ENCODE data around the gene ZNF106. TPM values are rescaled to one million over a fixed set of nuclear protein-coding genes. Genes with fewer than 3 reads are reported as not detected.

ZNF106 gene
- total RNA-seq, 1 donor from 2014 or later = 61.3 TPM

- DNase-seq (ENCODE audit: low read depth, low spot score) = no peak
- Mint-ChIP-seq H3K27ac (ENCODE audit: unreplicated experiment) (peak overlapping the region; percentile 62), H3K4me3 (no peak overlapping the region), H3K36me3 (ENCODE audit: low read depth) (peaks cover 10% of the 10 kb centered on the region), H3K9me3 (no peaks in the 10 kb centered on the region), H3K4me1 (peaks cover 9% of the 10 kb centered on the region), H3K27me3 (ENCODE audit: low read depth) (no peaks in the 10 kb centered on the region)
- TF ChIP-seq, protein P1, sequence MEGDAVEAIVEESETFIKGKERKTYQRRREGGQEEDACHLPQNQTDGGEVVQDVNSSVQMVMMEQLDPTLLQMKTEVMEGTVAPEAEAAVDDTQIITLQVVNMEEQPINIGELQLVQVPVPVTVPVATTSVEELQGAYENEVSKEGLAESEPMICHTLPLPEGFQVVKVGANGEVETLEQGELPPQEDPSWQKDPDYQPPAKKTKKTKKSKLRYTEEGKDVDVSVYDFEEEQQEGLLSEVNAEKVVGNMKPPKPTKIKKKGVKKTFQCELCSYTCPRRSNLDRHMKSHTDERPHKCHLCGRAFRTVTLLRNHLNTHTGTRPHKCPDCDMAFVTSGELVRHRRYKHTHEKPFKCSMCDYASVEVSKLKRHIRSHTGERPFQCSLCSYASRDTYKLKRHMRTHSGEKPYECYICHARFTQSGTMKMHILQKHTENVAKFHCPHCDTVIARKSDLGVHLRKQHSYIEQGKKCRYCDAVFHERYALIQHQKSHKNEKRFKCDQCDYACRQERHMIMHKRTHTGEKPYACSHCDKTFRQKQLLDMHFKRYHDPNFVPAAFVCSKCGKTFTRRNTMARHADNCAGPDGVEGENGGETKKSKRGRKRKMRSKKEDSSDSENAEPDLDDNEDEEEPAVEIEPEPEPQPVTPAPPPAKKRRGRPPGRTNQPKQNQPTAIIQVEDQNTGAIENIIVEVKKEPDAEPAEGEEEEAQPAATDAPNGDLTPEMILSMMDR (conservative IDR thresholded peaks at IDR 0.05) = no peak
Measured at GRCh38 chr15:42409011-42409410, 81.9 kb downstream of the ZNF106 start.

DNA sequence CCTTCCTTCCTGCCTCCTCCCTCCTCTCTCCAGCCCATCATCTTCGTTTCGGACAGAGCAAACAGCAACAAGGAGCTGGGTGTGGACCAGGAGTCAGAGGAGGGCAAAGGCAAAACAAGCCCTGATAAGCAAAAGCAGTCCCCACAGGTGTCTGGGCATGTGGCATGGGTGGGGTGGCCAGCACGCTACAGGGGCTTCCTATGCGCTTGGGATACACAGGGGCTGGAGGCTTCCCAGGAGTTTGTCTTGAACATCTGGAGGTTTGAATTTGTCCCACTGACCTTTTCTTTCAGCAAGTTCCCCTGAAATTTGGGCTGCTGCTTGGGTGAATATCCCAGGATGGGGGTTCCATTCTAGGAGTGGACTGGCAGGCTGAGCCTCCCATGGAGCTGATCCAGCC, 82.8 kb downstream of the ZNF106 start:
- Mint-ChIP-seq H3K4me1 (peaks cover 14% of the 10 kb centered on the region), H3K9me3 (no peaks in the 10 kb centered on the region), H3K27ac (ENCODE audit: unreplicated experiment) (peak overlapping the region; percentile 75), H3K27me3 (ENCODE audit: low read depth) (no peaks in the 10 kb centered on the region), H3K36me3 (ENCODE audit: low read depth) (peaks cover 10% of the 10 kb centered on the region), H3K4me3 (no peak overlapping the region)
- TF ChIP-seq, protein P1 (conservative IDR thresholded peaks at IDR 0.05) = no peak
- no peak for DNase-seq (ENCODE audit: low read depth, low spot score)

DNA sequence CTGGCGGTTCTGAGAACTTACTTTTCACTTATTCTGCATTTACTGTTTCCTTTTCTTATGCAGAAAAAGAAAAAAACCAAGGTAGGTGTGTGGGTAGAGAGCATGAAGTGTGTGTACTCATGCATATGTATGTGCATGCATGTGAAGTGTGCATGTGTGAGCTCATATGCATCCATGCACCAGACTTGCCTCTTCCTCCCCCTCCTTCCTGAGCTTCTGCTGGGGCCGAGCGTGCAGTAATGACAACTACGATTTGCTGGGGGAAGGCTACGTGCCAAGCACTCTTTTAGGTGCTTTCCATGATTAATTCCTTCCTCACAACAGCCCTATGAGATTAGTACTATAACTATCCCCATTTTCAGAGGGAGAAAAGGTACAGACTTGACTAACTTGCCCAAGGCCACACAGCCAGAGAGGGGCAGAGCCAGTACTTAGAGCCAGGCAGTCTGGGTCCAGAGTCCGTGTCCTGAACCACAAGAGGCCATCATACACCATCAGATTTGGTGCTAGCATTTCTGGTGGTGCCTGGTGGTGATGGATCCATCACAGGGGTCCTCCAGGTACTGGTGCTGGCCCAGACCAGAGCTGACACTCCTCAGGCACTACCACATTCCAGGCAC, 85.0 kb downstream of the ZNF106 start:
- Mint-ChIP-seq H3K9me3 (no peaks in the 10 kb centered on the region), H3K4me3 (no peak overlapping the region), H3K36me3 (ENCODE audit: low read depth) (peaks cover 3% of the 10 kb centered on the region), H3K27me3 (ENCODE audit: low read depth) (no peaks in the 10 kb centered on the region), H3K4me1 (peaks cover 14% of the 10 kb centered on the region), H3K27ac (ENCODE audit: unreplicated experiment) (no peak overlapping the region)
- no peak for DNase-seq (ENCODE audit: low read depth, low spot score)
- TF ChIP-seq, protein P1 (conservative IDR thresholded peaks at IDR 0.05) = no peak

DNA sequence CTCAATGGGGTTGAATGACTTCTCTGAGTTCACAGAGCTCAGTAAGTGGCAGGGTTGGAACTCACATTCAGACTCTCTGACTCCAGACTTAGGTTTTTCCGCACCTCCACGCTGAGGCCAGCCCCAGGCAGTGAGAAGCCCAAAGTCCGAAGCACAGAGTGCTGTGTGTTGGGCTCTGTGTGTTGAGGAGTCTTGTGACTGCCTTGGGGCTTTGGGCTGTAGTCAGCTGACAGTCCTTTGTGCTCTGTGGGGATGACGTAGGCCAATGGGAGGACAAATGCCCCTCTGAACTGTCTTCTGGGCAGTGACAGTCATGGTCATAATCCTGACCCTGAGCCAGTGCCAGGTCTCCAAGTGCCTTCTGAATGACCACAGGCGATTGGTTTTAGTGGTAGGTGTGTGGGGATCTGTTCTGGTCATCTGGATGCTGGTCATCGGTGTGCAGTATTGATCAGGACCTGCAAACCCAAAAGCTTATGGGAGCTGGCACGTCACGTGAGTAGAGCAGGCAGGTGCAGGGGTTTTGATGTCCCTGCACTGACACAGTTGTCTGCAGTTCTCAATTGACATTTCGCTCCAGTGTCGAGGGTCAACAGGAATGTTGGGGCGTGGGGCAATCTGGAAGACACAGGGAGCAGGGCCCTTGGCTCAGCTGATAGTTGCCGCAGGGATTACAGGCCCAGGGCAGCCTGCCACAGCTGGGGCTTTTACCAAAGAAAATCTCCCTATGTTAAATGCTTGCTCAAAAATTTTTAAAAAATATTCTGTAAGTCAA, 86.3 kb downstream of the ZNF106 start:
- TF ChIP-seq, protein P1 (conservative IDR thresholded peaks at IDR 0.05) = no peak
- Mint-ChIP-seq H3K4me1 (peaks cover 14% of the 10 kb centered on the region), H3K36me3 (ENCODE audit: low read depth) (no peaks in the 10 kb centered on the region), H3K9me3 (no peaks in the 10 kb centered on the region), H3K27me3 (ENCODE audit: low read depth) (no peaks in the 10 kb centered on the region), H3K27ac (ENCODE audit: unreplicated experiment) (peak overlapping the region; percentile 76), H3K4me3 (no peak overlapping the region)
- DNase-seq (ENCODE audit: low read depth, low spot score) = peak; percentile 15

DNA sequence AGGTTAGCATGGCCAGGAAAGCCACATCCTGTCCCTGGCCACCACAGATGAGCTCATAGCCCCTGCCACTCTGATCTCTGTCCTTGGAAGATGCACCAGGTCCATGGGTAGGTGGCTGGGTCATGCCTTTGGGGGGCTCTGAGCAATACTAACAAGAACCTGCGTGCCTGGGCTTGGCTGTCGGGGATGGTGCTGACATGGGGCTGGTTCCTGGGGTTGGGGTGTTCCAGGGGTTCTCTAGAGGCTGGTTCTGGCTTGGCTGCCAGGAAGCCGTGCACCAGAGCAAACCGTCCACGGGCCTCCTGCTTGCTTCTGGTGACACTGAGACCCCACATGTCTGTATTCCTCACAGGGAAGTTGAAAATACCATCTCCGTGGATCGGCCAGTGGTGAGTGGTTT, 87.6 kb downstream of the ZNF106 start:
- TF ChIP-seq, protein P1 (conservative IDR thresholded peaks at IDR 0.05) = no peak

More for the DNA sequence above, 87.6 kb downstream of the ZNF106 start:
- Mint-ChIP-seq H3K36me3 (ENCODE audit: low read depth) (no peaks in the 10 kb centered on the region), H3K27me3 (ENCODE audit: low read depth) (no peaks in the 10 kb centered on the region), H3K4me1 (peaks cover 14% of the 10 kb centered on the region), H3K4me3 (no peak overlapping the region), H3K9me3 (no peaks in the 10 kb centered on the region), H3K27ac (ENCODE audit: unreplicated experiment) (no peak overlapping the region)
- no peak for DNase-seq (ENCODE audit: low read depth, low spot score)
